ENCODE measurements around the gene TMEM100.
A peak's percentile ranks its signal among the peaks of the same experiment; 100 is the strongest.

The TMEM100 gene, protein sequence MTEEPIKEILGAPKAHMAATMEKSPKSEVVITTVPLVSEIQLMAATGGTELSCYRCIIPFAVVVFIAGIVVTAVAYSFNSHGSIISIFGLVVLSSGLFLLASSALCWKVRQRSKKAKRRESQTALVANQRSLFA

DNA sequence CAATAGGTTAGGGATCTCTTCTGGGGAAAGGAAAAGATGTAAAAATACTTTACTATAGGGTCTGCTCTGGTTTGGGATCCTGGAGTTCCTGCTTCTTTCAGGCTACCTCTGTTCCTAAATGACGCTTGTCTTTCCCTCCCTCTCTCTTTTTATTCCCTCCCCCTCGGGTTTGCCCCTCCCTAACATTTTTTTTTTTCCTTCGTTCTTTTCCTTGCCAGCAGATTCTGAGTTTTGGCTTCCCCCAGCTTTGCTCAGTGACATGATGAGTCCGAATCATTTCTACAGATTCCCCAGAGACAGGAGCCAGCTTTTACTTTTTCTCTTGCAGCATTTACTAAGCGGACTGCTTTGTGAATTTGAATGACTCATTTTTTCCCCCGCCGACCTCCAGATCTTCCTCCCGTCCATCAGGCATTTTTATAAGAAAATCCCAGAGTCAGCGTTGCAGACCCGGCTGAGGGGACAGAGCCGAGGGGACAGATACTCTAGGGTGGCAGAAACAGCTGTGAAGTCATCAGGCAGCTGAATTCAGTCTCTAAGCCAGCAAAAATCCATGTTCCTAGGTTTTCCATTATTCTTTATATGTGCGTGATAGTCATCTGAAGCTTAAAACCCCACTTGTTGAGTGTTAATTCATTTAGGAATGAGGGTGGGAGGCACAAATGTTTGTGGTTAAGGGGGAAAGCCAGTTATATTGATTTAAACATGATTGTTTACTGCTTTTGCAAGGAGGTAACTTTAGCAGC, at the start of gene TMEM100:
Gene TMEM100, minus strand, starts transcription at position 123 of the 746 bp plus-strand sequence. CDS start 1,794 bp downstream, outside the sequence.
- FAIRE-seq, result no peak
- peak; percentile 33 for DNase-seq (ENCODE audit: insufficient read length, low spot score)

DNA sequence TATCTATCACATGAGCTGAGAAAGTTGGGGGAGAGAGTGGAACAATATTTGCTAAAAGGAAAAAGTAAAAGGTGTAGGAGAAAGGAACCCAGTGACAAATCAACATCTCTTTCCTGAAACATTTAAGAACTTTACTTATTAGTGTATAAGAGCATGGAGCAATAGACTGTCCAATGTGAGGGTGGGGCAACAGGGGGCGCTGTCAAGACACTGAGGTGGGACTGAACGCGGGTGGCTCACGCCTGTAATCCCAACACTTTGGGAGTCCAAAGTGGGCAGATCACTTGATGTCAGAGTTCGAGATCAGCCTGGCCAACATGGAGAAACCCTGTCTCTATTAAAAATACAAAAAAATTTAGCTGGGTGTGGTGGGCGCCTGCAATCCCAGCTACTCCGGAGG, 49.4 kb upstream of the TMEM100 start:
- DNase-seq (ENCODE audit: insufficient read length, low spot score) (no peak), FAIRE-seq (no peak)

DNA sequence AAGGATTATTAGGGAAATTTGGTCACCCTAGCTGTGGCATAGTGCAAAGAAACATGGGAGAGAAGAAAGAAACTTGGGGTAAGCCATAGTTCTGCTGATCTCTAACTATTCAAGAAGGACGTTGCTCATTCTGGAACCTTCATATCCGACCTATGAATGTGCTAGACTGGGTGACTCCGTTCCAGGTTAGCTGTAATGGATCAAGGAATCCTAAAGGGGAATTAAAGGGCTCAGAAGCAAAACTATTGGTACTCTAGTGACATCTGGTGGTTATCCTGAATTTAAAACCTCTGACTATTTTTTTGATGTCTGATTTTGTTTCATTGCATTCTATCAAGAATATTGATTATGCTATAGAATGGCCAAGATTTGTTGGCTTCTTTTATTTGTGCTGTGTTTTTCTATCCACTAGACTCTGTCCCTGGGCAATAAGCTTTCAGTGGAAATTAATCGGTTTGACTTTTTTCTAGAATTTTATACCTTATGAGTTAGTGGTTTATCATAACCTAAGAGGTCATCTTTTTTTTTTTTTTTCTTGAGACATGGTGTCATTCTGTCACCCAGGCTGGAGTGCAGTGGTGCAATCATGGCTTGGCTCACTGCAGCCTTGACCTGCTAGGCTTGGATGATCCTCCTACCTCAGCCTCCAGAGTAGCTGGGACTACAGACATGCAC, 47.7 kb upstream of the TMEM100 start:
- peak; percentile 79 for DNase-seq (ENCODE audit: insufficient read length, low spot score)
- FAIRE-seq, result no peak

DNA sequence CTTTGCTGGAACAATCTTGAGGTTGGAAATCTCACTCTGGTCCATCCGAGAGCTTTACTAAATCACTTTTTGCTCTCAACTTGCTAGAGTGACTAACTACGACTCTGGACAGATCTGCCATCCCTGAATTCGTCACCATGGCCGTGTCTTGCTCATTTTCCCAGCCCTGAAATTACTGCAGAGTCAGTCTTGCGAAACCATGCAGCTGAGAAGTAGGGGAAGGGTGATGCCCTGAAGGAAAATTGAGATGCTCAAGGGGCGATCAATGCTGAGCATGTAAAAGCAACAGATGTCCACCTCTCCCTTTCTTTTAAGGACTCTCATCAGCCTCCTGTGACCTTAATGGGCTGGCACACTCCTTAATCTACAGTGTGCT, 46.9 kb upstream of the TMEM100 start:
- peak; percentile 64 for DNase-seq (ENCODE audit: insufficient read length, low spot score)
- no peak for FAIRE-seq

DNA sequence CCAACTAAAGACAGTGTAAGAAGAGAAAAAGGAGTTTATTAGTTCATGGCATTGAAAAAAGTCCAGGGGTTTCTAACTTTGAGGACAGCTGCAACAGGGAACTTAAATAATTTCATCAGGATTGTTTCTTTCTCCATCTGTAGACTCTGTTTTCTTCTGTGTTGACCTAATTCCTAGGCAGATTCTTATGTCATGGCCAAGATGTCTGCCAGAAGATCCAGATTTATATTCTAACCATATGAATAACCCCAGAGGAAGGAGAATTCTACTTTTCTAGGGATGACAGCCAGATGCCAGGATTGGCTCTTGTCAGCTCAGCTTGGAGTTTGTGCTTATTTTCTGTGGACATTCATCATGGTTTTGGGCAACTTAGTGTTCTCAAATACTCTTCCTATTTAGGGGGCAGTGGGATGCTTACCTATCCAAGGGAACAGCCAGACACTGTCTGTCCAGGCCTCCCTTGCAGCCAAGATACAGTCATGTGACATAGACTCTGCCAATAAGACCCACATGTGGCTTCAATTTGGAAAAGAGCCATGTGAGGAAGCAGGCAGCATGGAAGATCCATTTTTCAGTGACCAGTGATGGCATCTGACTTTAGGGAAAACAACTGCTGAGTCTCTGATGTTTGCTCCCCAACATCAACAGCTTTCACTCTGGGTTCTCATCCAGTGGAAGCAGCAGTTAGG, 46.4 kb upstream of the TMEM100 start:
- no peak for FAIRE-seq
- no peak for DNase-seq (ENCODE audit: insufficient read length, low spot score)

DNA sequence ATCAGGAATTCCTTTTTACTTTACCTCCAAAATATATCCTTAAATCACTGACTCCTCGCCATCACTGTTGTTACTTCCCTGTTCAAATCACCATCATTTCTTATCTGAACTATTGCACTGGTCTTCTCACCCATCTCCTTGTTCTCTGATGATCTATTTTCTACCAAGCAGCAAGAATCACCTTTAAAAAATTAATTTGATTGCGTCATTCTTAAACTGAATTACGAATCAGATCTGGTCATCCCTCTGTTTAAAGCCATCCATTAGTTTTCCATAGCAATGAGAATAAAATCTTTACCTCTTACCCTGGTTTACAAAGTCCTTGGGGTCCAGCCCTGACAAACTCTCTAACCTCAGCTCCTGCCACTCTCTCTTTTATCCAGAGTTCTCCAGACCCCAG, 42.8 kb upstream of the TMEM100 start:
- no peak for FAIRE-seq

DNA sequence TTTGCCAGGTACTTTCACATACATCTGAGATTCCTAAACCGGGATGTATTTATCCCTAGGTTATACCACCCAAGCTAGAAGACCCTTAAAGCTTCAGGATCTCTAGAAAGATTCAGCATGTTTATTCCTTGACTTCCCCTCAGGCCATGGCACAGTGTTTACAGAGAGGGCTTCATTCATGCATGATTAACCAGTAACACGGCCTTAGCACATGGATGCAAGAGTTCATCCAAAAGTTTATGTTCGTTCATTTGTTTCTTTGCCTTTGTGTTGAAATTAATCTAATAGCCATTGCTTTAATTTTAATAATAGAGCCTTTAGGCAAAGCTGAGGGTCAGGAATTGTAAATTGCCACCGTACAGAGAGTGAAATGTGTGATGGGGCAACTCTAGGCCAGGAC, 41.9 kb upstream of the TMEM100 start:
- FAIRE-seq, result no peak
- no peak for DNase-seq (ENCODE audit: insufficient read length, low spot score)

More for the DNA sequence above, 42.8 kb upstream of the TMEM100 start:
- no peak for DNase-seq (ENCODE audit: insufficient read length, low spot score)

DNA sequence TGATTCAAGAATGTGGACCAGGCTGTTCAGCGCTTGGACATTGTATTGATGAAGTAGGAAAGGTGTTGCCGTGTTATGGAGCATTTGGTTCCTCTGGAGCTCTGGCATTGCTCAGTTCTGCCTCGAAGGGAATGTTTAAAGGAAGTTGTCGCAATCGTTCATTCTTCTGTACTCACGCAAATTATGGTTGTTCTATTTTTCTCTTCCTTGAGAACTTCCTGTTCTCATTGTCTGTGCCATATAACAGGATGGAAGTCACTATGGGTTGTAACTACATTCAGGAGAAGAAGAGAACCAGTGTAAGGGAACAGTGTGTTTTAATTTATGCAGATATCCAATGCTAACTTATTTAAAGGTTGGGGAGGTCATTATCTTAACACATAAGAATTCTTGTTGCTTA, 41.2 kb upstream of the TMEM100 start:
- no peak for DNase-seq (ENCODE audit: insufficient read length, low spot score)

DNA sequence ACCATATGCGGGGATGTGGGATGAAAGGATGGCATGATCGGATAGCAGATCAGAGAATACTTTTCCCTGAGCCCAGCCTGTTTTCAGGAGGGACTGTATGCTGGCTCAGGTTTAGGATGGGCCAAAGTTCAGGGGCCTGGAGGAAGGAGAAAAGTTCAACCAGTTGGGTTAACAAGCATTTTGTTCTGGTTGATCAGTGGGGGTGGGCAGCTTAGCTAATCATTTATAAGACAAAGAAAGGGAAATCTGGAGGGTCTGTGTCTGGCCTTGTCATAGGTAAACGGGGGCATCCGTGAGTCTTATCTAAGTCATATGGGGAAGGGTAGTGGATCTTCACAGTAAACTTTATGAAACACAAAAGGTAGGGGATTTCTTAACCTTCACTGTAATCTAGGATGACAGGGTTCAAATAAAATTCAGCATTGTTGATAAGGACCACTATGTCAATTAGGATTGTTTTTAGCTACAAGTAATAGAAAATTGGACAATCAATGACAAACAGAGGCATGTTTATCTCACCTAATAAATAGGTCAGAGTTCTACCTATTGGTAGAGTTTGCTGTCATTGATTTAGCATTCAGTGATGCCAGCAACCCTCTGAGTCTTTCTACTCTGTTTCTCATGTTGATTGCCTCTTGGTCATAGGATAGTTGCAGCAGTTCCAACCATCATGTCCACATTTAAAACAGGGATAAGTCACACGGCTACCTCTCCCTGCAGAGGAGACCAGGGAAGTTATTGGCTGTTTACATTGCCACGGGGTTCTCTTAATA, 39.6 kb upstream of the TMEM100 start:
- DNase-seq (ENCODE audit: insufficient read length, low spot score) (no peak), FAIRE-seq (no peak)

More for the DNA sequence above, 41.2 kb upstream of the TMEM100 start:
- FAIRE-seq, result no peak

DNA sequence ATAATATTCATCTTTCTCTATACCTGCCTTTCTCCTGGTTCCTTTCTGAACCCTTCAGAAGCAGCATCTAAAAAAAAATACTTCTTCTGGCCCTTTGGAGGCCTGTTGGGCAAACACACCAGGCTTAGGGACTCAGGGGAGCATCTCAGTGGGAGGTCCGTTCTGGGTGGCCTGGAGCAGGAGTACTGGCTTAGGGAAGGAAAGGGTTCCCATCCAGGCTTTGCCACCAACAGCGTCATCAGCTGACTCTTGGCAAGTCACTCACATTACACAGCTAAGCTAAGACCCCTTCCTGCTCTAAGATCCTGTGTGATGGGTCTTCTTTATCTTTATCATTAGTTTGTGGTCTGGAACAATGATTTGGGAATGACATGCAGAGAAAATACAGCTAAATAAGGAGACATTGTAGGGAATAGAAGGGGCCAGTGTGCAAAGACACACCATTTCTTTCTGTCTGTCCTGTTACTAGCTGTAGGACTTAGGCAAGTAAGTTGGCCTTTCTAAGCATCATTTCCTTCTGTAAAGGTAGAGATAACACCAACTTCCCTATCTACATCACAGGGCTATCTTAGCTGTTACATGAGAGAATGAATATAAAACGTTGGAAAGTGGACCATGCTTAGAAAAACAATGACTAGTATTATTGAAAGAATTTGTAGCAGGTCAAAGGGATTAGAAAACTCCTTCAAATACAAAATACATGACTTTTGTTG, 38.1 kb upstream of the TMEM100 start:
- DNase-seq (ENCODE audit: insufficient read length, low spot score) (no peak), FAIRE-seq (no peak)

DNA sequence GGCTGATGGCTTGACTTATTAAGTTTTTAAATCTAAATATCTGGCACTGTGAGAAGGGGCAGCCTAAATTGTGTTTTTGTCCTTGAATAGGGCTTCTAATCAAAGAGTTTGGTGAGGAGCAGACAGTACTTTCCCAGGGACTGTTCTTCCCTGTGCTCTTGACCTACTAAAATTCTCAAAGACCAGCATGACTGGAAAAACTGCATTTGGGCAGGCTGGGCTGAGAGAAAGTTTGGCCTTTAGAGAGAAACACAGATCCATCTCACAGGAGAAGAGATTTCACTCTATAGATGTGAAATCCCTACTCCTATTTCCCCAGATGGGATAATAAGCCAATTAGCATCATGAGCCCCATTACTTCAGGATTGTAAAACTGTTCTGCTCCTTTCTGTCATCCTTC, 35.5 kb upstream of the TMEM100 start:
- FAIRE-seq (no peak), DNase-seq (ENCODE audit: insufficient read length, low spot score) (no peak)

DNA sequence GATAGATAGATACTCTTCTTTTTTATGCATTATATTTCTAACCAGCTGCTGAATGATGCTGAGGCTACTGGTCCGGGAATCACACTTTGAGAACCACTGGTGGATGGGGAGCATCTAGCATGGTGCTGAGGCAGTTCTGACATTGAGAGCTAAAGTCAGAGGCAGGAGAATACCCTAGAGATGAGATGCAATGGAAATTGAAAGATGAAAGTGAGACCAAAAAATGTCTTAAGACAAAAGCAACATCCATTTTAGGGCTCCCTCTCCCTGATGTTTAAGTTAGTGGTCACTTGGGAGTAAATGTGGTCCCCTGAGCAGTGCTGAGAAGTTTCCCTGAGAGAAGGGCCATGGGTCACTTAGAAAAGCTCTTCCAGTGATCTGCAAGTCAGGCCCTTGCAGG, 35.0 kb upstream of the TMEM100 start:
- DNase-seq (ENCODE audit: insufficient read length, low spot score), result no peak
- FAIRE-seq, result no peak

DNA sequence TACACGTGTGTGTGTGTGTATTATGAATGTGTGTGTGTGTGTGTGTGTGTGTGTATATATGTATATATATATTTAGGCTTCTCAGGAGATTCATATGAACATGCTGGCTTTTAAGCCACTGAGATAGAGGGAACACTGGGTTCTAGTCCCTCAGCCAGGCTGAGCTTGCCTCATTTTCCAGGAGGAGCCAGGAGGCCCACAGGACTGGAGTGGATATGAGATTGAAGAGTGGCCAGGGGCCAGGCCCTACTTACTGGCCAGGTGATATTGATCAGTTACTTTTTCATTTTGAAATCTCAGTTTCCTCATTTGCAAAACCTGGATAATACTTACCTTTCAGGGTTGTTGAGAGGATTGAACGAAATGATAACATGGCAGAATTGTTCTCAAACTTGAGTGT, 34.0 kb upstream of the TMEM100 start:
- FAIRE-seq (no peak), DNase-seq (ENCODE audit: insufficient read length, low spot score) (no peak)

DNA sequence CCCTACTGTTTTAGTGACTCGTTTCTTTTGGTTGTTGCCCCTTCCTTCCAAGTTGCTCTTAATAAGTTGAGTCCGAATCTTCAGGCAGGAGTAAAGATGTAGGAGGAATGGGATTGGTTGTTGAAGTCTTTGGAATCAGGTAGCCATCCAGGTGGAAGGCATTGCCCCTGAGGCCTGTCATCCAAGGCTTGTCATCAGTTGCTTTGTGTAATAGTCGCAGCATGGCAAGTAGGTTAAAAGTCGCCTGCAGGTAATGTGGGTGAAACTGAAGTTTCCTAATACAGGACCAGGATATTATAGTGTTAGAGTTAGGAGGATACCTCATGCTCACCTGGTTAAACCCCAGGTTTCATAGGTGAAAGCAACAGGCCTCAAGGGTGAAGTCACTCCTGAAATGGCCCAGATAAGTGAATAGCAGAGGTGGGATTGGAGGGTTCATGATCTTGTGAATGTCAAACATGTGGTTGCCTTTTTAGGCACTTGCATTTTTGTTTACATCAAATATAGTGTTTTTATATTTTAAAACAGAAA, 29.1 kb upstream of the TMEM100 start:
- FAIRE-seq, result peak; percentile 49
- DNase-seq (ENCODE audit: insufficient read length, low spot score), result no peak

DNA sequence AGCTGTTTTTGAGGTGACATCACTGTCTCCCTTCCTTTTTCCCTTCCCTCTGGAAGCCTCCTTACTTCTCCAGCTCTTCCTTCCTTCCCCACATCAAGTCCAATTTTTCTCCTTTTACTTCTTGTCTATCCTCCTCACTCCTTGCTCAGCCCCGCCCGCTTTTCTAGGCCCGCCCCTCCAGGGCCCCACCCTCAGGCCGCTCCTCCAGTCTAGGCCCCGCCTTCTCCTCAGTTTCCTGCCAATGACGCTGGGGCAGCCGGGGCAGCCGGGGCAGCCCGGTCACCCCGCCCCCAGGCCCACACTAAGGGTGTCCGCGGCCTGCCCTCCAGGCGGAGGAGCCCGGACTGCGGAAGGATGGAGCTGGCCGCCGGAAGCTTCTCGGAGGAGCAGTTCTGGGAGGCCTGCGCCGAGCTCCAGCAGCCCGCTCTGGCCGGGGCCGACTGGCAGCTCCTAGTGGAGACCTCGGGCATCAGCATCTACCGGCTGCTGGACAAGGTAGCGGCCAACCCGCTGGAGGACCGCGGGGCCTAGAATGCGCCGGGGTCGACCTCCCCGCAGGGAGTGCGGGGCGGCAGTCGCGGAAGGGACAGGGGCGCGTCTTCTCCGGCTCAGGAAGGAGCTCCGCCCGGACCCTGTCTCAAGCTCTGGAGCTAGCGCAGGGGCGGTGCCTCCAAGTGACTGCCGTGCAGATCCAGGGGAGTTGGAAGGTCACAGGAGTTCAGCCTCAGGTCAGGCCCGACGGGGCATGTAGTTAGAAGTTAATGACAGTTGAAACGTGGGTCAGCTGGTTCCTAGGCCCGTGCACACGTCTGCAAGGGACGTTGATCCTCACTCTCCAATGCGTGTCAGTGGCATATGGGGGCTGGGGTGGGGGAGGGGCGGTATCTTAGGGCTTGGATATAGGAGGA, 28.3 kb upstream of the TMEM100 start, which contains the start of gene PCTP:
Gene PCTP, plus strand, starts transcription at position 302 of the 908 bp plus-strand sequence. Its CDS starts 53 bp downstream, at position 355.
- FAIRE-seq, result peak; percentile 98
- DNase-seq (ENCODE audit: insufficient read length, low spot score), result peak; percentile 93

DNA sequence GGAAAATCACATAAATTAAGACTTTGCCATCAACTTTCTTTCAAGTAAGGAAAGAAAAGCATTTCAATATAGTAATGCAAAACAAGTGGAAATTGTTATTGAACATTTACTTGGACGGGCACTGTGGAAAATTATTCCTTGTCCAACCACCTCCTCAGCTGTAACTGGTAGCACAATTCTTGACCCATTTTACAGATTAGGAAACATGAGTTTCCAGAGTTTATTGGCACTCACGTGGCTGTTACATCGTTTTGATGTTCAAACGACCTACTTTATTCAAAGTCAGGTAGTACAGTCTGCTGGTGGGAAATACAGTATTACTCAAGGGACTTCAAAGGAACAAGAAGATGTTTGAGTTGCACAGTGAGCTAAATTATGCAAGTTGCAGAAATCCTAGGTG, 27.3 kb upstream of the TMEM100 start:
- FAIRE-seq, result no peak
- DNase-seq (ENCODE audit: insufficient read length, low spot score), result no peak

DNA sequence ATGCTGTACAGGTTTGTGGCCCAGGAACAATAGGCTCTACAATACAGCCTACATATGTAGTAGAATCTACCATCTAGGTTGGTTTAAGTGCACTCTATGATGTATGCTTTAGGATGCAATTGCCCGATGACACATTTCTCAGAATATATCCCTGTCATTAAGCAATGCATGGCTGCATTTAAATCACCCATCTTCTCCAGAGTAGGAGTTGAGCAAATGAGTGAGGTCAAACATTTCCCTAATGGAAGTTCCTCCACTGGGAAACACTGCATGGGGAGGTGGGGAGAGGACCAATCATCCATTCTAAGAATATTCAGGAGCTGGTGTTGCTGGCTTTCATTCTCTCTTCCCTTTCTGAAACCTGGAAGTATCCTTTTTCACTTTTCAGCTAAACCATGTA, 26.2 kb upstream of the TMEM100 start:
- peak; percentile 68 for FAIRE-seq
- no peak for DNase-seq (ENCODE audit: insufficient read length, low spot score)

DNA sequence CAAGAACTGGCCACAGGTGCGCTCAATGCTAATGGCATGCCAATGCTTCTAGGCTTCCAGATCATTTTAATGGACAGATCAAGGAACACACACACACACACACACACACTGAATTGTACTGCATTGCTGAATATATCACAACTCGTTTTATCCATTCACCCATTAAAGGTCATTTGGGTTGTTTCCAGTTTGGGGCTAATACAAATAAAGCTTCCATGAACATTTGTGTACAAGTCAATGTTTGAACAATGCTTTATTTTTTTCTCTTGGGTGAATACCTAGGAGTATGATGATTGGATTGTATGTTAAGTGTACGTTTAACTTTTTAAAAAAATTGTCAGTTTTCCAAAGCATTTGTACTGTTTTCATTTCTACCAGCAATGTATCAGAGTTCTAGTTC, 24.5 kb upstream of the TMEM100 start:
- no peak for FAIRE-seq
- DNase-seq (ENCODE audit: insufficient read length, low spot score), result no peak

DNA sequence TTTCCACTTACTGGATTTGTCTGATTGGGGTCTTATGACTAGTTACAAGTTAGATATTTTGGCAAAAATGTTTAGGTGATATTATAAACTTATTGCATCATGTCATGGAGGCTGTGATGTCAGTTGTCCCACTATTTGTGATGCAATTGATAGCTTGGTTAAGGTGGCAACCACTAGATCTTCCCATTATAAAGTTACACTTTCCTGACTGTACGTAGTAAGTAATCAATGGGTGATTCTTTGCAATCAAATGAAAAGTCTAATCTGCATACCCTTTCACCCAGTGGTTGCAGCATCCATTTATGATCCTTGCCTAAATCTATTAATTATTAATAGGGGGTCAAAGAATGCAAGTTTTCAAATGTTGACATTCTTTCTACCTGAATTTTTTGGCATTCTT, 23.8 kb upstream of the TMEM100 start:
- FAIRE-seq (no peak), DNase-seq (ENCODE audit: insufficient read length, low spot score) (no peak)

Measured in HTR-8/SVneo (cell line).